SK-N-SH (cell line): ENCODE results near the gene EHD1. TPM values are rescaled to one million over a fixed set of nuclear protein-coding genes. Genes with fewer than 3 reads are reported as not detected.

ENCODE experiments used
- CTCF ChIA-PET: fragments of 300-600, 350-600 bp; formaldehyde crosslinking; extraction: SDS; loops from one replicate; lab custom pipeline; 2021; lab: Yijun Ruan, JAX
- POLR2A ChIA-PET: fragments of 350-600 bp; sonication (Branson Sonifier 250); formaldehyde crosslinking; extraction: SDS; loops from one replicate; lab custom pipeline; 2020; ENCODE audit warnings: antibody characterized with exemption, inconsistent platforms; lab: Yijun Ruan, JAX
- DNase-seq: peaks from one replicate; pipeline ENCODE4 v3.0.0; 2012
- H2AFZ ChIP-seq: fragments of 200-600 bp; sonication (generic); 2 replicates; pipeline ENCODE4 v1.8.1; 2016; ENCODE audit warnings: antibody characterized with exemption, mild to moderate bottlenecking, low read depth
- H3F3A ChIP-seq: fragments of 200-600 bp; sonication (generic); replicated peaks from 2 replicates; pipeline ENCODE3; 2016; ENCODE audit warnings: antibody characterized with exemption, mild to moderate bottlenecking; ENCODE audit not compliant: insufficient read depth
- H3K27ac ChIP-seq, 2 experiments: fragments of 200-500 bp in 1 of 2; fragments of 200-600 bp in 1 of 2; sonication (Bioruptor generic) in 1 of 2; sonication (generic), shearing (Covaris generic) in 1 of 2; 2 replicates each; pipeline versions ENCODE4 v1.5.1 to v1.6.1; 2014 to 2016; ENCODE audit warnings: low read depth in 2 of 2, inconsistent platforms in 1 of 2, low read length in 1 of 2, mild to moderate bottlenecking in 1 of 2, mixed read lengths in 1 of 2
- H3K27me3 ChIP-seq: fragments of 200-600 bp; sonication (generic), shearing (Covaris generic); 2 replicates; pipeline ENCODE4 v1.6.1; 2016; ENCODE audit warnings: mixed run types; ENCODE audit not compliant: insufficient read depth
- H3K36me3 ChIP-seq, 2 experiments: fragments of 200-500 bp in 1 of 2; fragments of 200-600 bp in 1 of 2; sonication (Bioruptor generic) in 1 of 2; sonication (generic) in 1 of 2; replicated peaks in 1 of 2; 2 replicates each; pipeline versions ENCODE3 to v1.5.1; 2014 to 2016; ENCODE audit warnings: low read length in 1 of 2, mild to moderate bottlenecking in 1 of 2; ENCODE audit not compliant: insufficient read depth in 2 of 2, control insufficient read depth in 1 of 2
- H3K4me1 ChIP-seq, 2 experiments: fragments of 200-500 bp in 1 of 2; fragments of 200-600 bp in 1 of 2; sonication (Bioruptor generic) in 1 of 2; sonication (generic), shearing (Covaris generic) in 1 of 2; 2 replicates each; pipeline versions ENCODE4 v1.5.1 to v1.6.1; 2014 to 2016; ENCODE audit warnings: low read depth in 1 of 2, low read length in 1 of 2, mixed run types in 1 of 2; ENCODE audit not compliant: insufficient read depth in 2 of 2, control insufficient read depth in 1 of 2
- H3K4me2 ChIP-seq: fragments of 200-600 bp; sonication (generic), shearing (Covaris generic); 2 replicates; pipeline ENCODE4 v1.6.1; 2017; ENCODE audit warnings: mixed run types
- H3K4me3 ChIP-seq, 2 experiments: fragments of 200-500 bp in 1 of 2; fragments of 200-600 bp in 1 of 2; sonication (Bioruptor generic) in 1 of 2; sonication (generic), shearing (Covaris generic) in 1 of 2; 2 replicates each; pipeline versions ENCODE4 v1.5.1 to v1.8.1; 2014 to 2016; ENCODE audit warnings: low read depth in 2 of 2, inconsistent platforms in 1 of 2, low read length in 1 of 2, mild to moderate bottlenecking in 1 of 2, mixed read lengths in 1 of 2, moderate library complexity in 1 of 2
- H3K79me2 ChIP-seq: fragments of 200-600 bp; sonication (generic); 2 replicates; pipeline ENCODE4 v1.8.1; 2017; ENCODE audit warnings: mild to moderate bottlenecking; ENCODE audit not compliant: insufficient read depth
- H3K9ac ChIP-seq: fragments of 200-600 bp; sonication (generic); 2 replicates; pipeline ENCODE4 v1.6.1; 2017; ENCODE audit warnings: mixed run types
- H3K9me2 ChIP-seq: fragments of 200-600 bp; sonication (generic); 2 replicates; pipeline ENCODE4 v1.6.1; 2017; ENCODE audit warnings: mixed run types
- H3K9me3 ChIP-seq: fragments of 200-600 bp; sonication (generic); 2 replicates; pipeline ENCODE4 v1.6.1; 2017; ENCODE audit warnings: mixed run types, mild to moderate bottlenecking, moderate library complexity
- H4K20me1 ChIP-seq: fragments of 200-600 bp; sonication (generic); 2 replicates; pipeline ENCODE4 v1.6.1; 2017; ENCODE audit warnings: mild to moderate bottlenecking, mixed run types; ENCODE audit not compliant: insufficient read depth
- ELF1 ChIP-seq: IDR thresholded peaks from 2 replicates; pipeline ENCODE4 v1.4.0; 2012
- EP300 ChIP-seq, 2 experiments: IDR thresholded peaks; 2 replicates each; pipeline versions ENCODE4 v1.4.0 to v1.6.1; 2012; ENCODE audit warnings: borderline replicate concordance in 1 of 2, low read depth in 1 of 2, low read length in 1 of 2
- FOSL2 ChIP-seq: IDR thresholded peaks from 2 replicates; pipeline ENCODE4 v1.4.0; 2012; ENCODE audit warnings: low read depth, mild to moderate bottlenecking, moderate library complexity, borderline replicate concordance
- FOXJ3 ChIP-seq: sonication (generic); formaldehyde crosslinking; IDR thresholded peaks from 2 replicates; pipeline ENCODE4 v1.5.1; 2020; ENCODE audit warnings: mild to moderate bottlenecking, missing genetic modification reagents
- FOXM1 ChIP-seq: IDR thresholded peaks from 2 replicates; pipeline ENCODE4 v1.4.0; 2012; ENCODE audit warnings: low read depth, mild to moderate bottlenecking
- GABPA ChIP-seq: IDR thresholded peaks from 2 replicates; pipeline ENCODE4 v1.4.0; 2012; ENCODE audit warnings: low read depth, mild to moderate bottlenecking
- GATA2 ChIP-seq: sonication (generic); formaldehyde crosslinking; IDR thresholded peaks from 2 replicates; pipeline ENCODE4 v1.5.0; 2020; ENCODE audit warnings: mild to moderate bottlenecking, missing genetic modification reagents
- JUND ChIP-seq: IDR thresholded peaks from 2 replicates; pipeline ENCODE4 v1.4.0; 2012
- NRF1 ChIP-seq: IDR thresholded peaks from 2 replicates; pipeline ENCODE4 v1.6.1; 2012; ENCODE audit warnings: low read depth, mild to moderate bottlenecking, low read length
- POLR2AphosphoS5 ChIP-seq: IDR thresholded peaks from 2 replicates; pipeline ENCODE4 v1.6.1; 2012; ENCODE audit warnings: low read depth, low read length
- RAD21 ChIP-seq: IDR thresholded peaks from 2 replicates; pipeline ENCODE4 v1.6.1; 2012; ENCODE audit warnings: mild to moderate bottlenecking, low read length
- RFX5 ChIP-seq: IDR thresholded peaks from 2 replicates; pipeline ENCODE4 v1.6.1; 2012; ENCODE audit warnings: mild to moderate bottlenecking, improper control_type of control experiment, low read length
- RXRA ChIP-seq: IDR thresholded peaks from 2 replicates; pipeline ENCODE4 v1.4.0; 2012; ENCODE audit warnings: low read depth, mild to moderate bottlenecking, borderline replicate concordance
- TAF1 ChIP-seq: IDR thresholded peaks from 2 replicates; pipeline ENCODE4 v1.6.1; 2012; ENCODE audit warnings: low read depth, mild to moderate bottlenecking, low read length, moderate library complexity, borderline replicate concordance
- TCF12 ChIP-seq: IDR thresholded peaks from 2 replicates; pipeline ENCODE4 v1.4.0; 2012
- TEAD4 ChIP-seq: IDR thresholded peaks from 2 replicates; pipeline ENCODE4 v1.4.0; 2012; ENCODE audit warnings: mild to moderate bottlenecking, borderline replicate concordance; ENCODE audit not compliant: insufficient read depth
- WGBS: methylation state at CpG from one replicate; pipeline ENCODE4 v1.1.6; 2017; ENCODE audit warnings: low lambda C conversion rate; 5-methylcytosine and 5-hydroxymethylcytosine counted together
- polyA plus RNA-seq, 3 experiments: library from polyadenylated mRNA; depleted of rRNA; stranded (reverse); fragments of >200 nt; gene quantifications; 2 replicates each; pipeline ENCODE4 v1.2.3, GENCODE V29; 2012
- TF ChIP-seq, protein P1 (sequence below): IDR thresholded peaks from 2 replicates; pipeline ENCODE4 v1.4.0; 2012; ENCODE audit warnings: low read depth, borderline replicate concordance
- TF ChIP-seq, protein P2 (sequence below): IDR thresholded peaks from 2 replicates; pipeline ENCODE4 v1.6.1; 2012; ENCODE audit warnings: mild to moderate bottlenecking, low read depth, low read length, moderate library complexity
- TF ChIP-seq, protein P3 (sequence below): IDR thresholded peaks from 2 replicates; pipeline ENCODE4 v1.4.0; 2012; ENCODE audit warnings: low read depth, borderline replicate concordance

EHD1 gene
- polyA plus RNA-seq, 1 of the 3 experiments (the other 2 are of a cell fraction) = 93.3 TPM

DNA sequence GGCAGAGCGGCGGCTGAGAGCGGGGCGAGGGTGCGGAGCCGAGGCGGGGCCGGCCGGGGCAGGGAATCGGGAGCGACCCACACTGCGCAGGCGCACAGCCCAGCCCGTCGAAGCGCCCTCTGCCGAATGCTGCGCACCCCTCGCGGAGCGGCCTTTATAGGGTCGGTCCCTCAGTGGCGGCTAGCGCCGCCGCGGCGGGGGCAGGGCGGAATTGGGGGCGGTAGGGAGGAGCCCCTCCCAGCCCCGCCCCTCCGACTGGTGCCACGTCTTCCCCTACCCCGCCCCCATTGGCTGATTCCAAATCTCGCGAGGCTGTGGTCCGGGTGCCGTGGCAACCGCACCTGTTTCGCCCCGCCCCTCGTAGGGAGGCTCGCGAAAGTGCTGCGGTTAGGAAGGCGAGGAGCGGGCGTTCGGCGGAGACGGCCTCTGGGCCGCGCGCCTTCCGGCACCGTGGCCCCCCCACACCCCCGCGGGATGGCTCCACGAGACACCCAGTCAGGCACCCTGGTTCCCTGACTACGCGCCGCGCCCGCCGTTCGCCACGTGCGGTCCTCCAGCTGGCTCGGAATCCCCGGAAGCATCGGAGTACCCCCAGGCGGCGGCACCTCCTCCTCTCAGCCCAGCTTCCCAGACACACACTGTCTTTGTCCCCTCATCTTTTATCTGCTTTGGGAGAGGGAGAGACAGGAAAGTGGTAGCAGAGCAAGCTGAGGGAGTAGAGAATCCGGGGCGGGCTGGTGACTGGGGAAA lies at the start of gene EHD1 (continued):
- TF ChIP-seq, protein P1, sequence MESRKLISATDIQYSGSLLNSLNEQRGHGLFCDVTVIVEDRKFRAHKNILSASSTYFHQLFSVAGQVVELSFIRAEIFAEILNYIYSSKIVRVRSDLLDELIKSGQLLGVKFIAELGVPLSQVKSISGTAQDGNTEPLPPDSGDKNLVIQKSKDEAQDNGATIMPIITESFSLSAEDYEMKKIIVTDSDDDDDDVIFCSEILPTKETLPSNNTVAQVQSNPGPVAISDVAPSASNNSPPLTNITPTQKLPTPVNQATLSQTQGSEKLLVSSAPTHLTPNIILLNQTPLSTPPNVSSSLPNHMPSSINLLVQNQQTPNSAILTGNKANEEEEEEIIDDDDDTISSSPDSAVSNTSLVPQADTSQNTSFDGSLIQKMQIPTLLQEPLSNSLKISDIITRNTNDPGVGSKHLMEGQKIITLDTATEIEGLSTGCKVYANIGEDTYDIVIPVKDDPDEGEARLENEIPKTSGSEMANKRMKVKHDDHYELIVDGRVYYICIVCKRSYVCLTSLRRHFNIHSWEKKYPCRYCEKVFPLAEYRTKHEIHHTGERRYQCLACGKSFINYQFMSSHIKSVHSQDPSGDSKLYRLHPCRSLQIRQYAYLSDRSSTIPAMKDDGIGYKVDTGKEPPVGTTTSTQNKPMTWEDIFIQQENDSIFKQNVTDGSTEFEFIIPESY = peak; percentile 97
- no peak for TF ChIP-seq GATA2 (CRISPR knock-in tag)
- no peak for TF ChIP-seq ELF1
- peak; percentile 96 for TF ChIP-seq POLR2AphosphoS5
- TF ChIP-seq EP300 (IDR thresholded peaks at IDR 0.05; ENCODE audit: borderline replicate concordance in 1 of 2, low read depth in 1 of 2, low read length in 1 of 2) = no peak
- TF ChIP-seq TAF1 = peak; percentile 97
- peak; percentile 42; the same call in 1 of the 2 replicates for TF ChIP-seq RAD21
- peak; percentile 54; the same call in 1 of the 2 replicates for TF ChIP-seq FOXJ3 (CRISPR knock-in tag)
- TF ChIP-seq FOXM1 = no peak
- no peak for TF ChIP-seq RXRA
- no peak for TF ChIP-seq RFX5
- no peak for TF ChIP-seq TEAD4
- peak; percentile 86 for TF ChIP-seq NRF1

GRCh38 chr11:64926689-64927088 lies 48.3 kb upstream of the EHD1 start:
- TF ChIP-seq POLR2AphosphoS5 (no peak), FOXM1 (no peak), GATA2 (CRISPR knock-in tag) (no peak), TCF12 (no peak), TAF1 (no peak), RFX5 (no peak), TEAD4 (no peak), JUND (no peak), FOSL2 (no peak), GABPA (no peak), FOXJ3 (CRISPR knock-in tag) (no peak)
- TF ChIP-seq, protein P2, sequence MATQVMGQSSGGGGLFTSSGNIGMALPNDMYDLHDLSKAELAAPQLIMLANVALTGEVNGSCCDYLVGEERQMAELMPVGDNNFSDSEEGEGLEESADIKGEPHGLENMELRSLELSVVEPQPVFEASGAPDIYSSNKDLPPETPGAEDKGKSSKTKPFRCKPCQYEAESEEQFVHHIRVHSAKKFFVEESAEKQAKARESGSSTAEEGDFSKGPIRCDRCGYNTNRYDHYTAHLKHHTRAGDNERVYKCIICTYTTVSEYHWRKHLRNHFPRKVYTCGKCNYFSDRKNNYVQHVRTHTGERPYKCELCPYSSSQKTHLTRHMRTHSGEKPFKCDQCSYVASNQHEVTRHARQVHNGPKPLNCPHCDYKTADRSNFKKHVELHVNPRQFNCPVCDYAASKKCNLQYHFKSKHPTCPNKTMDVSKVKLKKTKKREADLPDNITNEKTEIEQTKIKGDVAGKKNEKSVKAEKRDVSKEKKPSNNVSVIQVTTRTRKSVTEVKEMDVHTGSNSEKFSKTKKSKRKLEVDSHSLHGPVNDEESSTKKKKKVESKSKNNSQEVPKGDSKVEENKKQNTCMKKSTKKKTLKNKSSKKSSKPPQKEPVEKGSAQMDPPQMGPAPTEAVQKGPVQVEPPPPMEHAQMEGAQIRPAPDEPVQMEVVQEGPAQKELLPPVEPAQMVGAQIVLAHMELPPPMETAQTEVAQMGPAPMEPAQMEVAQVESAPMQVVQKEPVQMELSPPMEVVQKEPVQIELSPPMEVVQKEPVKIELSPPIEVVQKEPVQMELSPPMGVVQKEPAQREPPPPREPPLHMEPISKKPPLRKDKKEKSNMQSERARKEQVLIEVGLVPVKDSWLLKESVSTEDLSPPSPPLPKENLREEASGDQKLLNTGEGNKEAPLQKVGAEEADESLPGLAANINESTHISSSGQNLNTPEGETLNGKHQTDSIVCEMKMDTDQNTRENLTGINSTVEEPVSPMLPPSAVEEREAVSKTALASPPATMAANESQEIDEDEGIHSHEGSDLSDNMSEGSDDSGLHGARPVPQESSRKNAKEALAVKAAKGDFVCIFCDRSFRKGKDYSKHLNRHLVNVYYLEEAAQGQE = no peak
- TF ChIP-seq, protein P3, sequence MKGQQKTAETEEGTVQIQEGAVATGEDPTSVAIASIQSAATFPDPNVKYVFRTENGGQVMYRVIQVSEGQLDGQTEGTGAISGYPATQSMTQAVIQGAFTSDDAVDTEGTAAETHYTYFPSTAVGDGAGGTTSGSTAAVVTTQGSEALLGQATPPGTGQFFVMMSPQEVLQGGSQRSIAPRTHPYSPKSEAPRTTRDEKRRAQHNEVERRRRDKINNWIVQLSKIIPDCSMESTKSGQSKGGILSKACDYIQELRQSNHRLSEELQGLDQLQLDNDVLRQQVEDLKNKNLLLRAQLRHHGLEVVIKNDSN = no peak
- TF ChIP-seq, all 33 proteins: peak for 0
- DNase-seq = no peak
- H3K9ac ChIP-seq = no peak overlapping the region
- no peak overlapping the region for H3K27ac ChIP-seq
- 85% methylated on average over 11 of the region's 22 CpGs for WGBS
- POLR2A ChIA-PET = interaction anchor here (0.6 kb wide), 1 partner anchor 397 kb away, joined by 3 read pairs; no protein-coding TSS in a partner anchor
- H3K36me3 ChIP-seq = peaks cover 11 to 25% of the 10 kb centered on the region in 2 experiments
- no peaks in the 10 kb centered on the region for H3K9me2 ChIP-seq
- H2AFZ ChIP-seq = no peak overlapping the region
- H3K4me2 ChIP-seq = no peak overlapping the region
- no peaks in the 10 kb centered on the region for H3F3A ChIP-seq
- H3K4me3 ChIP-seq = no peak overlapping the region
- CTCF ChIA-PET = interaction anchor here (1.0 to 1.7 kb wide), 4 partner anchors 10 to 87 kb away, joined by 3 to 7 read pairs (median 4); partner anchors contain the start of gene ARL2
- H3K9me3 ChIP-seq = no peaks in the 10 kb centered on the region
- H4K20me1 ChIP-seq = no peaks in the 10 kb centered on the region
- peaks cover 13% of the 10 kb centered on the region; the same call in 1 of the 2 replicates for H3K79me2 ChIP-seq
- H3K4me1 ChIP-seq = peaks cover 0 to 22% of the 10 kb centered on the region in 2 experiments; a peak in 1 of 4 replicates
- H3K27me3 ChIP-seq = no peaks in the 10 kb centered on the region
